OCI-LY7 (cell line): ENCODE data around the gene PAK5.

ENCODE experiments used
- CTCF ChIP-seq: fragments of 200-600 bp; sonication (generic); conservative IDR thresholded peaks from 2 replicates; pipeline ENCODE4 v1.5.1; 2014; ENCODE audit warnings: mild to moderate bottlenecking, antibody characterized with exemption, low read length, moderate library complexity, mixed read lengths
- EZH2phosphoT487 ChIP-seq: fragments of 200-600 bp; sonication (generic); IDR thresholded peaks from 2 replicates; pipeline ENCODE4 v1.6.1; 2018; ENCODE audit warnings: low read depth, borderline replicate concordance, mild to moderate bottlenecking, mixed run types, antibody characterized with exemption, low read length, moderate library complexity, mixed read lengths

DNA sequence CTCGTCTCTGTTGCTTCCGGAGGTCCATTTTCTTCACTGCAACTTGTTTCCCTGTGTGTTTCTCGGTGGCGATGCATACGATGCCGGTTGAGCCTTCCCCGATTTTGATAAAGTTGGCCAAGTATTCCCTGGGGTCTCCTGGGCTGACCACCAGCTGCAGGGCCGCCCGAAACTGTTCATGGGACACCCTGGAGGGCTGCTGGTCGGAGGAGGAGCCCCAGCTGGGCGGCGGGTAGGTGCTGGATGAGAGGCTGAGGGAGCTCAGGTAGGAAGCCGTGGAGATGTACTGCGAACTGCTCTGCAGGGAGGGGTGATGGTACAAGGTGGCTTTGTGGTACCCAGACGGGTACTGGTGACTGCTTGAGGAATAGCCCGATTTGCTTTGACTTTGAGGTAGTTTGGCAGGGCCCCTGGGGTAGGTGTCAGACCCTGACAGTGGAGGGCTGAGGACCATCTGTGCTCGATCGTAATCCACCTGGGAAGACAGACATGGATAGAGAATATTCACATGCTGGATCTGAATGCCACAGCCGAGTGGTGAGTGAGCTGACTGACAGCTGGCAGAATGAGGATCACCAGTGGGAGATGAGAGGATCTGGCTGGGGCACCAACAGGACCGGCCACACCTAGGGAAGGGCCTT is 272.8 kb downstream of the PAK5 start:
- no peak for TF ChIP-seq CTCF
- no peak for TF ChIP-seq EZH2phosphoT487
